Islet of Langerhans (tissue), 1 donor: ENCODE results near the gene ADRA2B.
"Not testable (repeated sequence)": the region's sequence is repeated elsewhere in the genome, so short reads cannot be mapped to it uniquely, and the experiment has no call there.

Experiments
- FAIRE-seq: peaks from one replicate; lab custom pipeline; 2011; peaks lifted over from hg19 to GRCh38; lab: Jason Lieb, UNC

ADRA2B gene

GRCh38 chr2:96087130-96087529 is 29.2 kb downstream of the ADRA2B start:
- FAIRE-seq, result no peak

GRCh38 chr2:96085541-96086355 is 30.6 kb downstream of the ADRA2B start:
- no peak for FAIRE-seq

- FAIRE-seq, result not testable (repeated sequence)
These were observed 31.4 kb downstream of the ADRA2B start for GRCh38 chr2:96084858-96085518.

- FAIRE-seq, result no peak
These were observed 32.1 kb downstream of the ADRA2B start for GRCh38 chr2:96083989-96084857.

- FAIRE-seq, result no peak
These were observed 33.1 kb downstream of the ADRA2B start for GRCh38 chr2:96083064-96083939.

- no peak for FAIRE-seq
These were observed 33.9 kb downstream of the ADRA2B start for GRCh38 chr2:96082211-96083063.

- FAIRE-seq, result no peak
These were observed 35.3 kb downstream of the ADRA2B start for GRCh38 chr2:96081042-96081441.

GRCh38 chr2:96075199-96075771 is 41.1 kb downstream of the ADRA2B start:
- FAIRE-seq, result no peak

- no peak for FAIRE-seq
These were observed 42.2 kb downstream of the ADRA2B start for GRCh38 chr2:96074156-96074555.

- no peak for FAIRE-seq
These were observed 43.1 kb downstream of the ADRA2B start for GRCh38 chr2:96073170-96073775.

GRCh38 chr2:96072746-96073145 is 43.6 kb downstream of the ADRA2B start:
- FAIRE-seq, result no peak

- FAIRE-seq, result not testable (repeated sequence)
These were observed 44.3 kb downstream of the ADRA2B start for GRCh38 chr2:96071977-96072491.

GRCh38 chr2:96071087-96071976 is 45.0 kb downstream of the ADRA2B start:
- FAIRE-seq, result not testable (repeated sequence)

GRCh38 chr2:96070351-96070750 is 46.0 kb downstream of the ADRA2B start:
- FAIRE-seq, result not testable (repeated sequence)

GRCh38 chr2:96069878-96070277 is 46.5 kb downstream of the ADRA2B start:
- FAIRE-seq, result not testable (repeated sequence)

GRCh38 chr2:96067902-96068581 is 48.3 kb downstream of the ADRA2B start:
- not testable (repeated sequence) for FAIRE-seq

GRCh38 chr2:96067098-96067660 is 49.2 kb downstream of the ADRA2B start:
- FAIRE-seq, result not testable (repeated sequence)

GRCh38 chr2:96066511-96066910 is 49.9 kb downstream of the ADRA2B start:
- not testable (repeated sequence) for FAIRE-seq
